GM04504 (cell line): ENCODE results near the gene BBX.

Source experiments
- DNase-seq: peaks from one replicate; pipeline ENCODE4 v3.0.0-alpha.2; 2012; ENCODE audit warnings: low read depth

BBX gene

GRCh38 chr3:107599772-107600145, 77.0 kb downstream of the BBX start:
- DNase-seq = no peak

- no peak for DNase-seq
Measured at GRCh38 chr3:107600780-107601179, 78.0 kb downstream of the BBX start.

GRCh38 chr3:107604057-107604822, 81.5 kb downstream of the BBX start:
- no peak for DNase-seq

DNA sequence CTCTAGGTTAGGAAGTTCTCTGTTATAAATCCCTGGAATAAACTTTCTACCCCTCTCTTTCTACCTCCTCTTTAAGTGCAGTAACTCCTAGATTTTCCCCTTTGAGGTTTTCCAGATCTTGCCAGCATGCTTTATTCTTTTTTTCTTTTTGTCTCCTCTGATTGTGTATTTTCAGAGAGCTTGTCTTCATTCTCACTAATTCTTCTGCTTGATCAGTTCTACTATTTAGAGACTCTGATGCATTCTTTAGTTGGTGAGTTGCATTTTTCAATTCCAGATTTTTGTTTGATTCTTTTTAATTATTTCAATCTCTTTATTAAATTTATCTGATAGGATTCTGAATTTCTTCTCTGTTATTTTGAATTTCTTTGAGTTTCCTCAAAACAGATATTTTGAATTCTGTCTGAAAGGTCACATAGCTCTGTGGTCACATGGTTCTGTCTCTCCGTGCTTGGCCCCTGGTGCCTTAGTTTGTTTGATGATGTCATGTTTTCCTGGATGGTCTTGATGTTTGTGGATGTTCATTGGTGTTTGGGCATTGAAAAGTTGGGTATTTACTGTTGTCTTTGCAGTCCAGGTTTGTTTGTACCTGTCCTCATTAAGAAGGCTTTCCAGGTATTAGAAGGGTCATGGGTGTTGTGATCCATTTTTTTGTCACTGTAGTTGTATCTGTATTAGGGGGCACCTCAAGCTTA, 89.2 kb downstream of the BBX start:
- DNase-seq = no peak

- no peak for DNase-seq
Measured at GRCh38 chr3:107612664-107613084, 89.9 kb downstream of the BBX start.

DNA sequence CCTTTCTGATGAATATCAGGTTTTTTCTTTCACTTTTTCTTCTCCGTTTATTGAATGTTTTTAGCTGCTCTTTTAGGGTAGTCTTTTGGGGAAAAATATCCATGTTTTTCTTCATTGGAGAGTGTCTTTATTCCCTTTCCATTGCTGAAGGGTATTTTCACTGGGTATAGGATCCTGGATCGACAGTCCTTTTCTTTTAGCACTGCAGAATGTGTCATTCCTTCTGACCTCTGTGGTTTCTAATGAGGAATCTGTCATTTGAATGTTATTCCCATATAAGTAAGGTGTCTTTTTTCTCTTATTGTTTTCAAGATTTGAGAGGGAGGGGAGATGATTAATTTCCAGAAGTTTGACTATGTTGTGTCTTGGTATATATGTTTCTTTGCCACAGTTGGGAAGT, 96.8 kb downstream of the BBX start:
- no peak for DNase-seq

DNA sequence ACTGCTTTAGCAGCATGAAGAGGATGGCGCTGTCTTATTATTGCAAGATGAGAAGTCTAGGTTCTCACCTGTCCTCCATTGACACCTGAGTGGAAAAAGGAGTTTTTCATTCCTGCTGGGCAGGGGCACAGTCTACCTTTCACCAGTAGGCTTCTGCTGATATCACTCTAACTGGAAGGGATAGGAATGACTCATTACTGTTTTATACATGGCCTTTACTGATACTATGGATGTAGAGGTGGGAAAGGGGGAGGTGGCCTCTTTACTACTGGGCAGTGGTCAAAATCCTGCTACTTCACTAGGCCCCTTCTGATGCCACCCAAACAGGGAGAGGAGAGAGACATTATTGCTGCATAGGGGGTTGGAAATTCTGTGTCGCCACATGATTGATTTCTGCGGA, 97.8 kb downstream of the BBX start:
- no peak for DNase-seq

DNA sequence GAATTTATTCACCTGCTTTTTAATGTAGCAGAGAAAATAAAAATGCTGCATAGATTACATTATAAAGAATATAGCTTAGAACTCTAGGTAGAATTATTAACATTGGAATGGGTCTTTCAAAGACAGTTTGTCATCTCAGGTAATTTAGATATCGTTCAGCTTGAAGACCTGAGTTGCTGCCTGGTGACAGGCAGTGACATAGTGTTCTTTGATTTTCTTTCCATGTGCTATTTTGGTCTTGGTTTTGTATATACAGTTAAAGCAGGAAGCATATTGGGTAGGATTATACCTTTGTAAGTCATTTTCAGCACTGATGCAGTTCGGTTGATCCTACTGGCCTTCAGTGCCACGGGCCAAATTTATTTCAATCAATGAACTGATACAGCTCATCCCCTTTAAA, 98.7 kb downstream of the BBX start:
- no peak for DNase-seq

GRCh38 chr3:107627962-107628542, 105.3 kb downstream of the BBX start:
- DNase-seq = no peak

GRCh38 chr3:107629566-107629965, 106.8 kb downstream of the BBX start:
- no peak for DNase-seq

- DNase-seq = no peak
Measured at GRCh38 chr3:107630779-107631178, 108.0 kb downstream of the BBX start.

GRCh38 chr3:107632576-107632975, 109.8 kb downstream of the BBX start:
- DNase-seq = no peak

DNA sequence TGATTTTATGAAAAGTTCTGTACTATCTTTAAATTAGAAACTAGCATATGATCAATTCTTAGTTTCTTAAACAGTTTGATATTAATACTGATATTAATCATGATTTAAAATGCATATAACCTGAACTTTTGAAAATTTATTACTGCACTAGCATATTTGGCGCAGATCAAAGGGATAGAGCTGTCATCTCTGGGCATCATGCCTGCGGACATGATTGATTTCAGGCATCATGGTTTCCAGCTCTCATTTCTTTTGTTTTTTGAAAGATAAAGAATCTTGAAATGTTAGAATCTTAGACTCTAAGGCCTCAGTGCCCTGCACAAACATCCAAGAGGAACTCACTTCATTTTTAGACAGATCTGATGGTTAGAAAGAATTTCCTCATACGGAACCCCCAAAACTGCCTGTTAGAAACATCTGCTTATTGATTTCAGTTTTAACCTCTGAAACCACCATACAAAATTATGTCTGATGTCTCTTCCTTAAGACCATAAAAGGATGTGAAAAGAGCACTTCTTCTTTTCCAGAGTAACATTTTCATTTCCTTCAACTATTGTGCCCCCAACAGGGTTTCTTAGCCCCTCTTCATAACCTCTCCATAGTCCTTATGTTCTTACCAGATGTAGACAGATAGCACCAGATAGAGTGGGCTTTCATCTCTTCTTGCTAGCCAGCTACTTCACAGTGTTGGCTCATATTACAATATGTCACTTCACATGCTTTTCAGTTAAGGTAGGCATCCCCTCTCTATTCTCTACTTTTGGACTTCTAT, 110.8 kb downstream of the BBX start:
- DNase-seq = no peak

DNA sequence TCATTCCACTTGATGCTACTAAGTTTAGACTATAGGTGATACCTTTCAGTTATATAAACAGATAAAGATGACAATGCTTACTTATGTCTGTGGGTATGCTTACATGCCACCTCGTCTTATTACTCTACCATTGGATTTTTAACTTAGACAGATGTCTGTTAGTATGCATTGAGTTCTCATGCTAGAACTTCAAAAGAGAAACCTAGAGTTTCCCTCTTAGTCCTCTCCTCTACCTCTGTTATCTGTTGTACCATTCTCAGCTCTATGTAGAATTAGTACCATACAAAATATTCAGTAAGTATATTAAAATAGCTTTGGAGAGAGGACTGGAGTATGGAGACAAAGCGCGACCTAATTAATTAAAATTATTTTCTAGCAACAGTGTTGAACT, 111.3 kb downstream of the BBX start:
- DNase-seq = no peak

GRCh38 chr3:107637416-107638183, 114.8 kb downstream of the BBX start:
- DNase-seq = no peak

DNA sequence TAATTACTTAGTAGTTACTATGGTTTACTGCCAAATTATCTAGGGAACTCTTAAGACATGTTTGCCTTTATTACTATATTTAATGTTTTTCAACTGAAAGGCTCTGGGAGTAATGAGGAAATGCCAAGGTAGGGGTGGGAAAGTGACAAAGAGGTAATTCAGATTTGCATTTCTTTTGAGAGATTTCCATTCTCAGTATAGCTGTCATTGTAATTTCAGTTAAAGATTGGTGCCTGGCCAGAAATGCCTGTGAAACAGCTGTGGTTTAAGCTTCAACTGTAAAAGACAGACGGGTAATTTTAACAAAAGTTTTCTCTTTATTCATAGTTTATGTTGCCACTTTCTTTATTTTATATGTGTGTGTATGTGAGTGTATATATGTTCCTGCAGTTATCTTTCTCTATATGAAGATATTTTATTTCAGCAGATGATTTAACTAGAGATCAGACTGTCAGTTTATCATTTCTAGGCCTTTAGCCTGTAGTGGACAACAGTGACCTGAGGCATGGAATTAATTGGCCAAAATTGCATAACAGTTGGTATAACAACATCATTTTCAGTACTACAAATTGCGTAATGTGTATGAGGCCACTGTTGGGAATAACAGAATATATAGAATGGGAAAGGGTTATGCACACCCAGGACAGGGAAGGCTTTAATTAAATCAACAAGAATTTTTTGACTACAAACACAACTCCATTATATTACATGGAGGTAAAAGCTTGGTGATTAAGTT, 119.0 kb downstream of the BBX start:
- peak; percentile 22 for DNase-seq

- DNase-seq = no peak
Measured at GRCh38 chr3:107643038-107643883, 120.5 kb downstream of the BBX start.

GRCh38 chr3:107644631-107645030, 121.9 kb downstream of the BBX start:
- DNase-seq = no peak

GRCh38 chr3:107650788-107651187, 128.0 kb downstream of the BBX start:
- no peak for DNase-seq

DNA sequence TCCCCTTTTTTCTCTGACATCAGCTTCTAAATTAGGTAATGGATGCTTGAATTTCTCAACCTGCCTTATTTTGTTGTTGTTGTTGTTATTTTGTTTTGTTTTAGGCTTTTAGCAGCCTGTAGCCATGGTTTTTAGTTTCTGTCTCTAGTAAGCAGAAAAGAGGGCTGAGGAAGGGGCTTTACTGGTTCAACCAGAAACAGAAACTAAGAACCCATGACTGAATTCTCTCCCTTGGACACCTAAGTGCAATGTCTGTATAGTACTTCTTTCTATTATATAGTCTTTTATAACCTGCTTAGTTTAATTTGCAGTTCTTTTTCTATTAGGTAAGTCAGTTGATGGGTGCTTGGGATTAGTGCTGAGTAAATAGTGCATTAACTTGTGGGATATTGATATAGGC, 129.0 kb downstream of the BBX start:
- DNase-seq = no peak
